HG03060 (cell line): ENCODE results near the gene PKD2.
"Not testable (repeated sequence)": the region's sequence is repeated elsewhere in the genome, so short reads cannot be mapped to it uniquely, and the experiment has no call there.

Source experiments
- ATAC-seq: cut with Tn5 transposase; IDR thresholded peaks from one replicate; pipeline ENCODE4 v1.9.1; 2021; ENCODE audit warnings: low read depth, moderate number of reproducible peaks; ENCODE audit not compliant: unreplicated experiment

Gene PKD2

DNA sequence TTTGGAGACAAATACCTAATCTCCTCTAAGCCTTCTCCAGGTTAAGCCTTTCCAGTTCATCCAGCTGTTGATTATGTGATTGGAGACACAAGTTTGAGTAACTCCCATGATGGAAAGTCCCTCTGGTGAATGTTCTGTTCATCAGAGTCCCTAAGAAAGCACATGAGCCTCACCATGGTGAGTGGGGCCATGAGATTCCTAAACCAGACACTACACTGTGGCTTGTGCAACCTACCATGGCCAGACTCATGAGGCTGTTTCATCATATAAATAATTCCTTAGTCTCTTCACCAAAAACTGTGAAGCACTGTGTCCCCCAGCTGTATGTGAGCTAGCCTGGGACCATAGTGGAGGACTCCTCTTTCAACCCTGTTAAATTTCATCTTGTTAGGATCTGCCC lies 14.4 kb downstream of the PKD2 start:
- ATAC-seq = no peak

DNA sequence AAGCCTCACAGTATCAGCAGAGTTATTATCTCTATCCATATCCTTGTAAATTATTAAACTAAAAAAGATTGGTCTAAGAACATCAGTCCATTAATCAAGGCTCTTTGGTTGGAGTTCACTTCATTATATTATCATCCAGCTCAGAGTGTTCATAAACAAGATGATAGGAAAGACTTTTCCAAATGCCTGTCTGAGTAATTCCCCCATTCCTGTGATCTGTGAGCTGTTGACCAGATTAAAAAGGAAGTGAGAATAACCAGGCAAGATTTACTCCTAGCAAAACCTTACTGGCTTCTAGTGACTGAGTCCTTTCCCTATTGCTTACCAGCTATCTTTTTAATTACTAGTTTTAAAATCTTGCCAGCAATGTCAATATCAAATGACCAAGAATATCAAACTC lies 14.9 kb downstream of the PKD2 start:
- no peak for ATAC-seq

DNA sequence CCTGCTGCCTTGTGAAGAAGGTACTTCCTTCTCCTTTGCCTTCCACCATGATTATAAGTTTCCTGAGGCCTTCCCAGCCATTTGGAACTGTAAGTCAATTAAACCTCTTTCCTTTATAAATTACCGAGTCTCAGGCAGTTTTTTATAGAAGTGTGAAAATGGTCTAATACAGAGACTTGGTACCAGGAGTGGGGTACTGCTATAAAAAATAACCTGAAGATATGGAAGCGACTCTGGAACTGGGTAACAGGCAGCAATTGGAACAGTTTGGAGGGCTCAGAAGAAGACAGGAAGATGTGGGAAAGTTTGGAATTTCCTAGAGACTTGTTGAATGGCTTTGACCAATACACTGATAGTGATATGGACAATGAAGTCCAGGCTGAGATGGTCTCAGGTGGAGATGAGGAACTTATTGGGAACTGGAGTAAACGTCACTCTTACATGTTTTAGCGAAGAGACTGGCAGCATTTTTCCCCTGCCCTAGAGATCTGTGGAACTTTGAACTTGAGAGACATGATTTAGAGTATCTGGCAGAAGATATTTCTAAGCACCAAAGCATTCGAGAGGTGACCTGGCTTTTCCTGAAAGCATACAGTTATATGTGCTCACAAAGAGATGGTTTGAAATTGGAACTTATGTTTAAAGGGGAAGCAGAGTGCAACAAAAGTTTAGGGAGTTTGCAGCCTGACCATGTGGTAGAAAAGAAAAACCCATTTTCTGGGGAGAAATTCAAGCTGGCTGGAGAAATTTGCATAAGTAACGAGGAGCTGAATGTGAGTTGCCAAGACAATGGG lies 18.6 kb downstream of the PKD2 start:
- ATAC-seq = not testable (repeated sequence)

DNA sequence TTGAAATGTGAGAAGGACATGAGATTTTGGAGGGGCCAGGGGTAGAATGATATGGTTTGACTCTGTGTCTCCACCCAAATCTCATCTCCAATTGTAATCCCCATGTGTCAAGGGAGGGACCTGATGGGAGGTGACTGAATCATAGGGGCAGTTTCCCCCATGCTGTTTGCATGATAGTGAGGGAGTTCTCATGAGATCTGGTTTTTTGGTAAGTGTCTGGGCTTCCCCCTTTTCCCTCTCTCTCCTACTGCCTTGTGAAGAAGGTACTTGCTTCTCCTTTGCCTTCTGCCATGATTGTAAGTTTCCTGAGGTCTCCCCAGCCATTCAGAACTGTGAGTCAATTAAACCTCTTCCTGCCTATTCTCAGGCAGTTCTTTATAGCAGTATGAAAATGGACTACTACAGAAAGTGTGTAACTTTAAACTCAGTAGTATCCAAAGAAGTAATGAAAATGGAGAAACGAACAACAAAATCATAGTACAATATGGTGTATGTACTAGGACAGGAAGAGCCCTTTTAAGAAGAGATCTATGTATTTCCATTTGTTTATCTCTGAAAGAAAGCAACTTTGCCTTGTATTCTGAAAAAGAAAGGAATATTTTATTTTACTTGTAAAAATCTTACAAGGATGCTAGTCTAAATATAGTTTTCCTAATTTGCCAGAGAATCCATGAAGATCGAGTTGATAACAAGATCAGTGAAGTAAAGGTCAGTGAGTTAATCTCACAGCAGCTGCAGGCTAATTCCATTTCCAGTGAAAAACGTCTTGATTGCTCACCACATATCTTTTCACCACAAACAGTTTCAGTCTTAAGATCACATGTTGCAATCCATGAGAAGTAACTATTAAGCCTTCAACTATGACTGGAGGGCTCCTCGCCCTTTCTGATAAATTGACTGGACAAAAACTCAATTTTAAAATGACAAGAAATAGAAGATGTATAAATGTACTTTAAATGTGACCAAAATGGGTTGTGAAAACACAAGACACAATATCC lies 20.5 kb downstream of the PKD2 start:
- no peak for ATAC-seq

DNA sequence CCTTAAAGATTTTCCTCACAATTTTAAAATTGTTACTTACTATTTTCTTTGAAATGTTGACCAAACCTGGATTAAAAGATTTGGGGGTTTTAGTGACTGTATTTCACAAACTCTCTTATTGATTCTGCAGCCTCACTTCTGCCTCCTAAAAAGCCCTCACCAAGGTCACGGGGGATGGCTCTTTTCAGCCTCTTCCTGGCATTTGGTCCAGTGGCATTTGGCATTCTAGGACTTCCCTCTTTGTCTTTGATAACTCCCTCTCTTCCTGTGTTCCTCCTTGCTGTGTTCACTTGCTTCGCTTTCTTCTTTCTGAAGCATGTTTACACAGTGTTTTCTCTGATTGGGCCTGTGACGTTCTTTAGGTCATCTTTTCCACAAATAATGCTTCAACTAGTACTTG lies 21.5 kb downstream of the PKD2 start:
- no peak for ATAC-seq

DNA sequence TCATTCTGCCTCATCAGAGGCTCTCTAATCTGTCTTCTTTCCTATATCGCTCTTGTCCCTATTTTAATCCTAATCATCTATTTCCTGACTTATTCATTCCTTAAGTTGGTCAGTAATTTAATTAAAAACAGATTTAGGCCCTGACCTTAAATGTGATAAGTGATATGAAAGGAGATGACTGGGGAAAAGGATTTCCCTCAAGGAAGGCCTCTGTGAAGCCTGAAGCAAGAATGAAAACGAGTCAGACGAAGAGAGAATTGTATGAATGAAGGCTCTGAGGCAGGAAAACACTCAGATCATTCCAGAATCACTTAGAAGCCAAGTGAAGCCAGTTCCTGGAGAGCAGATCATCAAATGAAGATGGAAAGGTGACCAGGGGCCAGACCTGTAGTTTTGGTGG lies 22.1 kb downstream of the PKD2 start:
- ATAC-seq = no peak

DNA sequence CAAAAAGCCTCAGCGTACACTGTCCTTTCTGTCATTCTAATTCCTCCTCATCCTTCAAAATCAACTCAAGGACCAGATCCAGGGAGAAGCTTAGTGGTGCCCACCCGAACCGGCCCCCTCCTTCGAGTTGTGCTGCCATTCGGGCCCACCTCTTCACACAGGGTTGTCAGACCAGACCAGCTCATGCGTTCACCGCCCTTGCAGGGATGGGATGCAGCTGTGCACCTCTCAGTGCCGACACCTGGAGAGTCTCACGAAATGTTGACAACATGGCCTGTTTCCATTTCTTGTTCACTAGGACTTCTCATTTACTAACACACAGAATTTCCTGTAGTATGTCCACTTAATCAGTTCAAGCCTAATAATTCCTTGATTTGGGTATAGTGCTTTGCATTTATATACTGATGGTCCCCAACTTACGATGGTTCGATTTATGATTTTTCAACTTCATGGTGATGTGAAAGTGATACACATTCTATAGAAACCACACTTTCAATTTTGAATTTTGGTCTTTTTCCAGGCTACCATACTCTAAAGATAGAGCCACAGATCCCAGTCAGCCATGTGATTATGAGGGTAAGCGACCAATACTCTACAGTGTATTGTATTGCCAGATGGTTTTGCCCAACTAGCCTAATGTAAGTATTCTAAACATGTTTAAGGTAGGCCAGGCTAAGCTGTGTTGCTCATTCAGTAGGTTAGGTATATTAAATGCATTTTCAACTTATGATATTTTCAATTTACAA lies 23.3 kb downstream of the PKD2 start:
- no peak for ATAC-seq

DNA sequence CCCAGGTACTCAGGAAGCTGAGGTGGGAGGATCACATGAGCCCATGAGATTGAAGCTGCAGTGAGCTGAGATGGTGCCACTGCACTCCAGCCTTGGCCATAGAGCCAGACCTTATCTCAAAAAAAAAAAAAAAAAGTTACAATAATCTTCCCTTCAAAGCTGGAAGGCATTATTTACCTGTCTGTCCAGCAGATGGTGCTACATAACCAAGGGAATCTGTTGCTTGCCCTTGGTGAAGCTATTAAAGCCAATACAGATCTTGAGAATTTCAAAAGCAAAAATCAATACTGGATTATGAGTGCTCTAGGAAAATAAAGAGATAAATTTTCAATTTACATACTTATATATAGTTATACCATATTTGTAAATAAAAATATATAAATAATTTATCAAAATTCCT lies 25.9 kb downstream of the PKD2 start:
- no peak for ATAC-seq

DNA sequence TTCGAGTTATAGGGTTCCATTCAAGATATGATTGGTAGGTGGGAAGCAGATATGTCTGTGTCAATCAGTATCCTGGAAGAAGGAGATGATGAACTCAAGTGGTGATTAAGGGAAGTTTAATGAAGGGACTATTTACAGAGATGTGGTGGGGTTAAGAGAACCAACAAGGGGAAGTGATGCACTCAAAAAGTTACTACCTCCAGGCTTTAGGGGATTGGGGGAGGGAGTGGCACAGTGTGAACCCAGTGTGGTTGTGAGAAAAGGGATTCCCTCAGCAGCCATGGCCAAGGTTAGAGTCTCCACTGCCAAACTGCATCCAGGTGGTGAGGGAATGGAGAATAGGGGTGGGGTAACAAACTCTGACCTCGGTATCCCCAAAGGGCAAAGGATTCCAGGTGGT lies 27.9 kb downstream of the PKD2 start:
- no peak for ATAC-seq

DNA sequence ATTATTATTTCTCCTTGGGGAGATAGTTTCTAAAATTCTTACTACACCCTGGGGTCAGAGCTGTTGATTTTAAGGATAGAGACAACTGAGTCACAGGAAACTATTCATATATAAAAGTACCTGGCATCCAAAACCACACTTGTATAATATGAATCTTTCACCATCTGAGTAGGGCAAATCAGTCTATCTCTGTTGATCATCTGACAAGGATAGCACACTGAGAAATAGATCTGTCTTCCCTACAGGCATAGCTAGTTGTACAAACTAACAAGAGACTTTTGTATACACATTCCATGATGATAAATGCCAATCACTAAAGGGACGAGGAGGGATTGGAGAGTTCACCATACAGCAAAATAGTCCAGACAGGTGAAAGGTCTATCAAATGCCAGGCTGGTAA lies 30.0 kb downstream of the PKD2 start:
- no peak for ATAC-seq

DNA sequence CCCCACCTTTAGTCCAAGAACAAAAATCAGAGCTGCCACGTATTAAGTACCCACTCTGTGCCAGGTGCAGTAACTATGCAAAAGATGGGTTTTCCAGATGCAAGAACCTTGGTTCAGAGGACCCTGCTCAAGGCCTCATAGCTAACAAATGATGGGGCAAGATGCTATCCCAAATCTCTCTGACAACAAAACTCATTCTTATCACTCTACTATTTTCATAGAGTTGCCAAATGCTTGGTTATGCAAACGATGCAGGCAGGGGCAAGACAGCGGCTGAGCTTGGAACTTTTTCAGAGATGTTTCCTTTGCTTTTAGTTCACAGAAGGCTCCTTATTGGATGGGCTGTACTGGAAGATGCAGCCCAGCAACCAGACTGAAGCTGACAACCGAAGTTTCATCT lies 30.5 kb downstream of the PKD2 start:
- no peak for ATAC-seq

DNA sequence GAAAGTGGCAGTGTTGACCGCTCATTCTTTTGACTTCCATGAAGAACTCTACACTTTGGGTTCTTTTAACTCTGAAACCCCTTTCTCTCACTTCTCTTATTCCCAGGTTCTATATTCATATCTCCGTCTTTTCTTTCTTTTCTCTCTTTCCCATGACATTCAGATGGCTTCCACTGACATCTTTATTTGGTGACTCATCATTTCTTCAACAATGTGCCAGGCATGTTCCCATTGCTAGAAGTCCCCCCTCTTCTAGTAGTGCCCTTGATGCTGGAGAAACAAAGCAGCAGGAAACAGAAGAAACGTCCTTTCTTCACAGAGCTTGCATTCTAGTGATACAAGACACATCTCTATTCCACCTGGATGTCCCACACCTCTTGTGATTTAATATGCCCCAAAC lies 33.3 kb downstream of the PKD2 start:
- no peak for ATAC-seq

DNA sequence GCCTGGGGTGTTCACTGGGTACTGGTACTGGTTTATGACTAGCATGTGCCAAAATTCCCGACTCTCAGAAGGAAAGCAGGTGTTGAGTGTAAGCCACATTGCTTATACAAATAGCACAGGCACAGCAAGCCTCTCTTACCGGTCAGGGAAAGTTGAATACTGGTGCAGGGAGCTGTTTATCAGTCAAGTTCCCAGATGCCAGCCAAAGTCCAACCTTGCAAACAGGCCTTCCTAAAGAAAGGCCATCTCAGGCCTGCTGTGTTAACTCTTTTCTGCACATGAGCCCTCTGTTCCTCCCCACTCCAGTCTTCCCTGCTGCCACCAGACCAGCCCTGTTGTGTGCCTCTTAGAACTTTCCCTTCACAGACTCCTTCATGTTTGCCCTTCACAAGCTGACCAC lies 34.2 kb downstream of the PKD2 start:
- ATAC-seq = no peak

DNA sequence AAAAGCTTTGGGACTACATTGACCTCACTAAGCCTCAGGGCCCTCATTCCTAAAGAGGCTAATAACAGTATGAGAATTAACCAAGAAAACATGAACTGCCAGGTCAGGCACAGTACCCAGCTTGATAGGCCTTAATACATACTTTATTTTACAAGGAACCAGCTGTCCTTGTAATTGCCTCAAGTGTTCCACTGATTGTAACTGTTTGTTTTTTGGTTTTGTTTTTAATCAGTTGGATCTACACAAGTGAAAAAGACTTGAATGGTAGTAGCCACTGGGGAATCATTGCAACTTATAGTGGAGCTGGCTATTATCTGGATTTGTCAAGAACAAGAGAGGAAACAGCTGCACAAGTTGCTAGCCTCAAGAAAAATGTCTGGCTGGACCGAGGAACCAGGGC lies 35.6 kb downstream of the PKD2 start:
- ATAC-seq = no peak

DNA sequence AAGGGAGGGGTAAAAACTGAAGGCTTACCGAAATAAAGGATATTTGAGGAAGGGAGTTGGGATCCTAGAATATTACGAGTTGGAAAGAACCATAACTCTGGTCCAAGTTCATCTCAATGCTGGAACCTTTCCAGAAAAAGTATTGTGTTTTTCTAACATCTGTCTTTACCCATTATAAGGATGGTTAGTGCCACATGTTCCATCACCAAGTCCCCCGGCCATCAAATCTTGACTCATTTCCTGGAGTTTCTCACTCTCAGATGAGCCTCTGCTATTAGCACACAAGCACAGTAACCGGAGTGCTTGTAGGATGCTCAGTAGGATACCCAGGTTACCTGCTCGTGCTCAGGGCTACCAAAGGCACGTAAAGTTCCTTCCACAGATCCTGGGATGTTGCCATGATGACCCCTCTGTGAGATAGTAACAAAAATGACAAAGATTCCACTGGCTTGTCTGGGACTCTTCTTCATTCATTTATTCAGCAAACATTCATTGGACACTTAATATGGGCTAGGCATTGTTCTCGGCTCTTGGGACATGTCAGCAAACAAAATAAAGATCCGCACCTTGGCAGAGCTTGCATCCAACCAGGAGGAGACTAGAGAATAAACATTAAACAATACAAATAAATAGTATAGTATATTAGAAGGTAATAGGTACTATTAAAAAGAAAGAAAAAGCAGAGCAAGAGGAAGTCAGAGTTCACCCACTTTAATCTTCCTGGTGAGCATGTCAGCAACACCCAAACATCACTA lies 36.3 kb downstream of the PKD2 start:
- ATAC-seq = no peak

DNA sequence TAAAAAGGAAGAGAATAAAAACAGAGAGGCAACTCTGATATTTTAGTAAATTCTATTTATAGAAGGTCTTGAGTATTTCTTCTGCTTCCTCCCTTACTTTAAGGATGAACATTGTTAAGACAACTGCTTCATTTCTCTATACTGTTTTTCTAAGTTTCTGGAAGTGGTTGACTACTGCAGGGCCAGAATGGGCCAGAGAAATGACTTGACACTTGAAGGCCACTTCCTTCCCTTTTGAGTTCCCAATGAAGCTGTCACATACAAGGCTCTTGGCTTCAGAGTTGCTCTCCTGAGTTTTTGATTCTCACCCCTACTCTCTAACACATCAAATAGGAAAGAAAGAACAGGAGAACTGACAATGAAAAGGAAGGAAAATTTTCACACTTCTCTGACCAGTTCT lies 37.6 kb downstream of the PKD2 start:
- no peak for ATAC-seq

DNA sequence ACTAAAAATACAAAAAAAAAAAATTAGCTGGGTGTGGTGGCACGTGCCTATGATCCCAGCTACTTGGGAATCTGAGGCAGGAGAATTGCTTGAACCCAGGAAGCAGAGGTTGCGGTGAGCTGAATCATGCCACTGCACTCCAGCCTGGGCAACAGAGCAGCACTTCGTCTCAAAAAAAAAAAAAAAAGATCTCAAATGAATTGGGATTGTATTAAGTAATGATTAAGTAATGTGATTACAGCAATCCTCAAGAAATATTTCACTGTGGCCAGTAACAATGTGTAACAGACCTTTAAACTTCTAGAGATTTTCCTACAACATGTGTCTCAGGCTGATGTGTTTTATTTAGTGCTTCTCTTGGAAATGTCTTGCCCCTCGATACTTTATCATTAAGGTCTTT lies 46.8 kb downstream of the PKD2 start:
- ATAC-seq = no peak

DNA sequence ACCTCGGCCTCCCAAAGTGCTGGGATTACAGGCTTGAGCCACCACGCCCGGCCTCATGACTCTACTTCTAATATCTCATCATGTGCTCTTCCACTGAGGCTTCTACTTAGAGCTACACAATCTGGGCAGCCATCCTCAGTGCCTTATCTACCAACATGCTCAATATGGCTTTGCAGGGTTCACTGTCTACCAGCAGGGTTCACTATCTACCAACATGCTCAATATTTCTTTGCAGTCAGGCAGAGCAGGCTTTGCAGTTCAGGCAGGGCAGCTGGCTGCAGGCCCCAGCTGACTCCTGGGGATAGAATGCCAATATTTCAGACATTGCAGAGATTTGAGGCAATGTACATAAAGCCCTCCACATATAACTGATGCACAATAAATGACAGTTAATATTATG lies 47.5 kb downstream of the PKD2 start:
- no peak for ATAC-seq

DNA sequence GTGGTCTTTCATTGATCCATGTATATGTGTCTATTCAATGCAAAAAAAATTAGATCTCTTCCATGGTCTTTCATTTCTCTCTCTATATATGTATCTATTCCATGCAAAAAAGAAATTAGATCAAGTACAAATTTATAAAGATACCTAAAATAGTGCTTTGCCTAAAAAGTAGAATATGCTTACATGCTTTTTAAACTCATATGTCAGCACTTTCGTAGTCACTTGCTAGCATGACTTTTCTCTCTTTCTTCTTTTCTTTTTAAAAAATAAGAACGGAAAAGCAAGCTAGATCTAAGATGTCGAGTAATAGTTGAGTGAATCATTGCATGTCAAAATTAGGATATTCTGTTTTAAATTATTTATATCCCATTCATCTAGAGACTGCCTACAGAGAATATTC lies 50.9 kb downstream of the PKD2 start:
- no peak for ATAC-seq

DNA sequence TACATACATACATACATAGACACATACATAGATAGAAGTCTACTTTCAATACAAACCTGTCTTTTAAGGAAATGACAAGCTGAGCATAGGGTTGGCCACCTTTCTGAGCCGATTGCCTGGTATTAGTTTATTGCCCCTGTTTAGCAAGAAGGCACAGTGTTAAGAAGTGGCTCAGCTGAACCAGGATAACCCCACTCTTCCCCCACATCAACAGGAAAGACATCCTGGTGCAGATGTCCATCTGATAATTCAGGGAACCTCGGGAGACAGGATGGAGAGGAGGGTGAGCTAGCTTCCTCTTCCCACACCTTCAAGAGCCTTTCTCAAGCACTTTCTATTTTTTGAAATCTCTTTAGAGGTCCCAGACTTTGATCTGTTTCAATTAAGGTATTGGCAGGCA lies 52.3 kb downstream of the PKD2 start:
- ATAC-seq = no peak
